Breast epithelium (tissue), 3 donors: ENCODE results near the gene PDLIM7.

Experiments
- CTCF ChIP-seq, 3 donors: fragments of 450-650 bp; IDR thresholded peaks; one replicate each; pipeline ENCODE4 v1.5.1; 2016 to 2017; ENCODE audit warnings: antibody characterized with exemption in 3 of 3, mild to moderate bottlenecking in 3 of 3, moderate library complexity in 3 of 3
- POLR2A ChIP-seq: fragments of 450-650 bp; IDR thresholded peaks from one replicate; pipeline ENCODE4 v1.6.1; 2016; ENCODE audit warnings: antibody characterized with exemption, mild to moderate bottlenecking, moderate library complexity

- TF ChIP-seq CTCF (IDR thresholded peaks at IDR 0.05) (no peak), POLR2A (no peak)
These were observed 59.8 kb downstream of the PDLIM7 start for GRCh38 chr5:177437623-177438022.
